HCT116 (cell line): ENCODE results near the gene SCRN1.

Experiments
- EGR1 ChIP-seq: IDR thresholded peaks from 2 replicates; pipeline ENCODE4 v1.6.1; 2012; ENCODE audit warnings: low read depth
- POLR2A ChIP-seq: IDR thresholded peaks from 2 replicates; pipeline ENCODE4 v1.7.0; 2011; ENCODE audit warnings: borderline replicate concordance; ENCODE audit not compliant: insufficient read depth, insufficient read length; ENCODE audit errors: extremely low read depth
- TF ChIP-seq, protein P1 (sequence below), 3 experiments: fragments of 200-600 bp in 1 of 3; sonication (generic) in 1 of 3; IDR thresholded peaks in 2 of 3; conservative IDR thresholded peaks in 1 of 3; 2 replicates each; pipeline ENCODE4 v1.5.1; 2012 to 2017; ENCODE audit warnings: low read depth in 2 of 3, low read length in 2 of 3, antibody characterized with exemption in 1 of 3, borderline replicate concordance in 1 of 3, control low read depth in 1 of 3, mild to moderate bottlenecking in 1 of 3, mixed read lengths in 1 of 3, mixed run types in 1 of 3, moderate library complexity in 1 of 3; ENCODE audit not compliant: insufficient read depth in 1 of 3

DNA sequence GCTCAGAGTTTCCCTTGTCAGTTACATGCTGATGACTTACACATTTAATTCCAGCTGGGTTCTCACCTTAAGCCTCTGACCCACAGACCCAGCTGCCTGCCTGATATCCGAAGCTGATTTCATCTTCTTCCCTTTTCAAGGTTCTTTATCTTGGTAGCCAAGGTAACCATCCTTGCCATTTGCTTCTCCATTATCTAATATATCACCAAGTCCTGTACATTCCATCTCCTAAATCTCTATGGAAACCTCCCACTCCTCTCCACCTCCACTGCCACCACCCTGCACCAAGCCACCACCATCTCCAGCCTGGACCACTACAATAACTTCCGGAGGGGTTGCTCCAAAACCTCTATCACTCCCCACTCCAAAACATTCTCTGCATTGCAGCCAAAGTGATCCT lies 19.9 kb downstream of the SCRN1 start:
- TF ChIP-seq, protein P1, sequence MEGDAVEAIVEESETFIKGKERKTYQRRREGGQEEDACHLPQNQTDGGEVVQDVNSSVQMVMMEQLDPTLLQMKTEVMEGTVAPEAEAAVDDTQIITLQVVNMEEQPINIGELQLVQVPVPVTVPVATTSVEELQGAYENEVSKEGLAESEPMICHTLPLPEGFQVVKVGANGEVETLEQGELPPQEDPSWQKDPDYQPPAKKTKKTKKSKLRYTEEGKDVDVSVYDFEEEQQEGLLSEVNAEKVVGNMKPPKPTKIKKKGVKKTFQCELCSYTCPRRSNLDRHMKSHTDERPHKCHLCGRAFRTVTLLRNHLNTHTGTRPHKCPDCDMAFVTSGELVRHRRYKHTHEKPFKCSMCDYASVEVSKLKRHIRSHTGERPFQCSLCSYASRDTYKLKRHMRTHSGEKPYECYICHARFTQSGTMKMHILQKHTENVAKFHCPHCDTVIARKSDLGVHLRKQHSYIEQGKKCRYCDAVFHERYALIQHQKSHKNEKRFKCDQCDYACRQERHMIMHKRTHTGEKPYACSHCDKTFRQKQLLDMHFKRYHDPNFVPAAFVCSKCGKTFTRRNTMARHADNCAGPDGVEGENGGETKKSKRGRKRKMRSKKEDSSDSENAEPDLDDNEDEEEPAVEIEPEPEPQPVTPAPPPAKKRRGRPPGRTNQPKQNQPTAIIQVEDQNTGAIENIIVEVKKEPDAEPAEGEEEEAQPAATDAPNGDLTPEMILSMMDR (IDR thresholded peaks at IDR 0.05 in 2 of 3, conservative IDR thresholded peaks at IDR 0.05 in 1 of 3; ENCODE audit: borderline replicate concordance in 1 of 3, insufficient read depth in 1 of 3, low read depth in 2 of 3, low read length in 2 of 3) = no peak
- TF ChIP-seq EGR1 (no peak), POLR2A (no peak)
